Stimulated activated CD4-positive, alpha-beta T cell treated with anti-CD3 and anti-CD28 coated beads, Interleukin-1b, Interleukin-23, amount 100 ng/mL, for 48 hours (primary cell): Measurements from ENCODE around the gene OR13C5.
"Not testable (repeated sequence)": the region's sequence is repeated elsewhere in the genome, so short reads cannot be mapped to it uniquely, and the experiment has no call there.

Experiments used
- DNase-seq: peaks from one replicate; pipeline ENCODE4 v3.0.0-alpha.2; 2020

Gene OR13C5, protein sequence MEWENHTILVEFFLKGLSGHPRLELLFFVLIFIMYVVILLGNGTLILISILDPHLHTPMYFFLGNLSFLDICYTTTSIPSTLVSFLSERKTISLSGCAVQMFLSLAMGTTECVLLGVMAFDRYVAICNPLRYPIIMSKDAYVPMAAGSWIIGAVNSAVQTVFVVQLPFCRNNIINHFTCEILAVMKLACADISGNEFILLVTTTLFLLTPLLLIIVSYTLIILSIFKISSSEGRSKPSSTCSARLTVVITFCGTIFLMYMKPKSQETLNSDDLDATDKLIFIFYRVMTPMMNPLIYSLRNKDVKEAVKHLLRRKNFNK

GRCh38 chr9:104599313-104599712 is at the start of gene OR13C5:
Gene OR13C5, minus strand, starts transcription at chr9:104599413. Its CDS starts 0 bp downstream, at chr9:104599413.
- not testable (repeated sequence) for DNase-seq

GRCh38 chr9:104635456-104635855 is 36.2 kb upstream of the OR13C5 start:
- no peak for DNase-seq

DNA sequence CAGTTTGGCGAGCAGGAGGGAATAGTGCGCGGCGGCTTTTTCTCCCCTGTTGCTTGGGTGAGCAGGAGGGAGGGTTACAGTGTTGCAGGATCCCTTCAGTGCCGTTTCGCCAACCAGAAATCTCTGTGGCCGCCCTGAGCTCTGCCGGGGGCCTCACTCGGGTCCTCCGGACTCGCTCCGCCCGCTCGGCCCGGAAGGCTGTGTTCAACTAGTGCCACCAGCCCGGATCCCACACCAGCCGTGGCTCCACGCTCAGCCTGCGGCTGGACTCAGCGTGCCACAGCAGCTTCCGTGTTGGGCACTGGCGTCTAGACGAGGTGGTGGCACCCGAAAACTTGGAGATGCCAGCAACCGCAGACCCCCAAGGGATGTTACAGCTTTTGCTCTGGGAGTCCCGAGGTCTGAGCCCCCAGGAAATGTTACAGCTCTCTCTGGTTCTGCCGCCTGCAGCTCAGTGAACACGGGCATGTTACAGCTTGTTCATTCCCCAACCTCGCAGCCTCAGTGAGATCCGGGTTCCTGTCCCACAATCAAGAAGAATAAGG is 34.8 kb upstream of the OR13C5 start:
- no peak for DNase-seq

DNA sequence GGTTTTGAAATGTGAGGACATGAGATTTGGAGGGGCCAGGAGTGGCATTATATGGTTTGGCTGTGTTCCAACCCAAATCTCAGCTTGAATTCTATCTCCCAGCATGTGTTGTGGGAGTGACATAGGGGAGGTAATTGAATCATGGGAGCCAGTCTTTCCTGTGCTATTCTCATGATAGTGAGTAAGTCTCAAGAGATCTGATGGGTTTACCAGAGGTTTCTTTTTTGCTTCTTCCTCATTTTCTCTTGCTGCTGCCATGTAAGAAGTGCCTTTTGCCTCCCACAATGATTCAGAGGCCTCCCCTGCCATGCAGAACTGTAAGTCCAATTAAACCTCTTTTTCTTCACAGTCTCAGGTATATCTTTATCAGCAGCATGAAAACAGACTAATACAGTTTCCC is 26.8 kb upstream of the OR13C5 start:
- DNase-seq: not testable (repeated sequence)

DNA sequence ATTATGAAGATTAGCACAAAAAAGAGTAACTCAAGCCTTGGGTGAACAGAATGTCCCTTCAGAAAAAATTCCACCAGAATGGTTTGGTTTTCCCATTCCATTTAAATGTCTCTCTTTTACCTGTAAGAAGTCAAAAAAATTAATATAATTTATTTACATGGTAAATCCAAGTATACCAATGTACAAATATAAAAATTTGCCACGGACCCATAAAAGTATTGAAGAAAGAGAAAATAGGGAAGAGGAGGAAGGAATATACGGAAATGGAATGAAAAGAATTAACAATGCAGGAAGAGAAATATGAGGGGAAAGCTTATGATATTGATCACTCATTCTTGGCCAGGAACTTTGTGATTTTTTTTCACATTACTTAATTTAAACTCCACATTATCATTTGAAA is 18.9 kb upstream of the OR13C5 start, which contains the start of gene OR13C9:
Gene OR13C9, minus strand, starts transcription at position 101 of the 400 bp plus-strand sequence. Its CDS starts 0 bp downstream, at position 101.
- DNase-seq: no peak

GRCh38 chr9:104617418-104617817 is 18.2 kb upstream of the OR13C5 start:
- DNase-seq: no peak

DNA sequence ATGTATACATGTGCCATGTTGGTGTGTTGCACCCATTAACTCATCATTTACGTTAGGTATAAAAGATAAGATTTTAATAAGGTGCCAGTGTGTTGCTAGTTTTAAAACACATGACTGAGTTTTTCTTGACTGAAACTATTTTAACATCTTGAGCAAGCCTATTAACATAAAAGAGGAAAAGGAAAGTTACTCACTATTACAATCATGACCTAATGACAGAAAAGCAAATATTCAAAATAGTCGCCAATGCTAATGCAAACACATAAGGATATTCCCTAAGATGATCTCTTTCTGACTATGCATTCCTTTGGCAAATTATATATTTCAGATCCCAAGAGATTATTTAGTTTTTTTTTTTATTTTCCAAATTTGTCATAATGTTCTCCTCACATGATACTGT is 12.0 kb upstream of the OR13C5 start:
- no peak for DNase-seq

- no peak for DNase-seq
These were observed 9.1 kb upstream of the OR13C5 start for GRCh38 chr9:104608336-104608735.

DNA sequence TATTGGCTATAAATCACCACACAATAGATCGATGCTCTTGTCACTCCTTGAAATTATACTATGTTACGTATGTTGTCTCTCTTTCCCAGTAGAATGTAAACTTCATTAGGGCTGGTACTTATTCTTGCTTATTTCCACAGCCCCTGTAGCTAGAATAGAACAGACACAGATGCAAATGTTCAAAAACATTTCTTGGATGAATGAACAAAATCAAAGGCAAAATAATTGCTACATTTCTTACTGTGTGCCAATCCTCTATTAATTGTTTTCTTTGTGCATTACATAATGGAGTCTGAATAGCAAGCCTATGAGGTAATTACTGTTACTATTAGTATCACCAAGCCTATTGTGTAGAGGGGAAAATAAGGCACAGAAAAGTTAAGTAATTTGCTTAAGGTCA is 6.9 kb upstream of the OR13C5 start:
- no peak for DNase-seq

DNA sequence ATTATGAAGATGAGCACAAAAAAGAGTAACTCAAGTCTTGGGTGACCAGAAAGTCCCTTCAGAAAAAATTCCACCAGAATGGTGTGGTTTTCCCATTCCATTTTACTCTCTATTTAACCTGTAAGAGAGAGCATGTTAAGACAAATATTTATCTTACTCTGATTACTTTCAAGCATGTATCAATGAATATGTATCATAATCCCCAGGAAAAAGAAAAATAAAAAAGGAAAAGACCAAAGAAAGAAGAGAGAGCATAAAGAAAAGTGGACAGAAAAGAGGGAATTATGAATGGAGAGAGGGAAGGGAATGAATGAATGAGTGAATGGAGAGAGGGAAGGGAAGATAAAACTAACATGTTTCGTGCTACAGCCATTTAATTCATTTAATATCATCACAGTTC is 6.3 kb upstream of the OR13C5 start, which contains the start of gene OR13C2:
Gene OR13C2, minus strand, starts transcription at position 101 of the 400 bp plus-strand sequence. Its CDS starts 0 bp downstream, at position 101.
- DNase-seq: not testable (repeated sequence)

GRCh38 chr9:104604801-104605200 is 5.6 kb upstream of the OR13C5 start:
- DNase-seq: no peak

GRCh38 chr9:104598749-104599148 is 464 bp downstream of the OR13C5 start:
- DNase-seq: not testable (repeated sequence)

DNA sequence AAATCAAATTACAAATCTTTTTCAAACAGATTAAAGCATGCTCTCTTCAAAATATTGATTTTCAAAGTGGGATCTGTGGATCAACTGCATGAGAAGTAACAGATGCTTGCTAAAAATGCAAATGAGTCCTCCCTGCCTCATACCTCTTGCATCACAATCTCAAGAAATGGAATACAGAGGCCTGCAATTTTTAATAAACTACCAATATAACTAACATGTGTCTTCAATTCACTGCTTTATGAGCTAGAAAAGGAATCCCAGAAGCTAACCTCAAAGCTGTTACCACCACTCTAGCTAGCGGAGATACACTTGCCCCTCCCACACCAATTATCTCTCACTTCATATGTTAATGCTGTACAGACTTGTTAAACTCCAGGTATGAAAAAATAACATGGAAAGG is 9.6 kb downstream of the OR13C5 start:
- DNase-seq: no peak

GRCh38 chr9:104586496-104587180 is 12.6 kb downstream of the OR13C5 start:
- DNase-seq: no peak

- no peak for DNase-seq
These were observed 18.7 kb downstream of the OR13C5 start for GRCh38 chr9:104580562-104580961.

DNA sequence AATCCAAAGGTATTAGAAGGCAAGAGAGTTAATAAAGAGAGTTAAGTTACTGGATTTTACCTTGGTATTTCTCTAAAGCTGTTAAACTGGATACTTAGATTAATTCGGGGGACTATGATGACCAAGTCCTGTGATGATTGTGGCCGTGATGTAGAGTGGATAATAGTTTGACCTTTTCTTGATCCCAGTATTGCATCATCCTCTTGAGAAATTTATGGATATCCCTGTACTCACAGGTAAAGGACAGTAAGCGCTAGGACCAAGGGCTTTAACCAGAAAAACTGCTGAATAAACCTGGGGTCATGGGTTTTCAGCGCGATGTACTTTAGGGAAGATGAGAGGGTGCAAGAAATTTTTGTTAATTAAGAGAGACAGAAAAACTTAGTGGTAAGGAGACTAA is 21.9 kb downstream of the OR13C5 start:
- no peak for DNase-seq

DNA sequence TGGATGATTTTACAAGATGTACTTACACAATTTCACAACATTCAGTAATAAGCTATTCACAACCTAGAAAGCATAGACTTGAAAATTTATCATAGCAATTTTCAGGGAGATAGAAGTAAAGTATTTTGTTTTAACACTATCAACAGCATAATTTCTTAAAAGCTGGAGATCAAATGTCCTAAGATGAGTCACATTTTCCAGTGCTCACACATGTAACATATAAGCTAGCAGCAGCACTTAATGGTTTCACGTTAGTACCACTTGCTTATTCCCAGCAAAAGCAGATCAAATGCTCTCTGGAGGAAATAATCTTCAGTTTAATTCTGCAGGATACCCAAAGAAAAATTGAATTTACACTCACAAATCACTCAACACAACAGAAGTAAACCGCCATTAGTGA is 23.8 kb downstream of the OR13C5 start:
- no peak for DNase-seq

DNA sequence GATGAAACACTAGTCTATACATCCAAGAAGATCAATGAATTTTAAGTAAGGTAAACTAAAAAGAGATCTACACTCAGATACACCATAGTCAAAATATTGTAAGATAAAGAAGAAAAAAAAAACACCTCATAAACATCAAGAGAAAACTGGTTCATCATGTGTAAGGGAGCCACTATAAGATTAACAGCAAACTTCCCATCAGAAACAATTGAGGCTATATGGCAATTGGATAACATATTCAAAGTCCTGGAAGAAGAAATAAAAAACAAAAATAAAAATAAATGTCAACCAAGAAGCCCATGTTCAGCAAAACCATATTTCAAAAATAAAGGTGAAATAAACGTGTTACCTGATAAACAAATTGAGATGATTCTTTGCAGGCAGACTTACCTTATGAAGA is 26.6 kb downstream of the OR13C5 start:
- no peak for DNase-seq

DNA sequence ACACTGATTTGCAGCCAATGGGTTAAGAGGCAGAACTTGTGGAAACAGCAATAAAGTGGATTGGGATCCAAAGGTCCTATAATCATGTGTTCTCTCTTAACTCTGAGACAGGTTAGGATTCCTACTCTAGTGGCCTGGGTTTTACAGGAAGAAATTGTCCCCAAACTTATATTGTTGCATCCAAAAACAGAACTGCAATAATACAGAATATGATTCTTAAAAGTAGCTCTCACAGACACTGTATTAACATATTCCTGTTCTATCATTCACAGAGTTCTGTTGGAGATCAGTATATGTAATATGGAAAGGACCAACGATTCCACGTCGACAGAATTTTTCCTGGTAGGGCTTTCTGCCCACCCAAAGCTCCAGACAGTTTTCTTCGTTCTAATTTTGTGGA is 30.3 kb downstream of the OR13C5 start, which contains the start of gene OR13C8:
Gene OR13C8, plus strand, starts transcription at position 301 of the 400 bp plus-strand sequence. Its CDS starts 0 bp downstream, at position 301.
- no peak for DNase-seq

GRCh38 chr9:104564358-104564757 is 34.9 kb downstream of the OR13C5 start:
- no peak for DNase-seq

- no peak for DNase-seq
These were observed 42.2 kb downstream of the OR13C5 start for GRCh38 chr9:104556830-104557634.

DNA sequence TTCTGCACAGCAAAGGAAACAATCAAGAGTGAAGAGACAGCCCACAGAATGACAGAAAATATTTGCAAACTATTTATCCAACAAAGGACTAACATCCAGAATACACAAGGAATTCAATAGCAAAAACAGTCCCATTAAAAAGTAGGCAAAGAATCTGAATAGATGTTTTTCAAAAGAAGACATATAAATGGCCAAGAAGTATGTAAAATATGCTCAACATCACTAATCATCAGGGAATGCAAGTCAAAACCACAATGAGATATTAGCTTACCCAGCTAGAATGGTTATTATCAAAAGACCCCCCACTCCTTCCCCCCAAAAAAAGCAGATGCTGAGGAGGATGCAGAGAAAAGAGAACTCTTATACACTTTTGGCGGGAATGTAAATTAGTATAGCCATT is 43.7 kb downstream of the OR13C5 start:
- DNase-seq: no peak

DNA sequence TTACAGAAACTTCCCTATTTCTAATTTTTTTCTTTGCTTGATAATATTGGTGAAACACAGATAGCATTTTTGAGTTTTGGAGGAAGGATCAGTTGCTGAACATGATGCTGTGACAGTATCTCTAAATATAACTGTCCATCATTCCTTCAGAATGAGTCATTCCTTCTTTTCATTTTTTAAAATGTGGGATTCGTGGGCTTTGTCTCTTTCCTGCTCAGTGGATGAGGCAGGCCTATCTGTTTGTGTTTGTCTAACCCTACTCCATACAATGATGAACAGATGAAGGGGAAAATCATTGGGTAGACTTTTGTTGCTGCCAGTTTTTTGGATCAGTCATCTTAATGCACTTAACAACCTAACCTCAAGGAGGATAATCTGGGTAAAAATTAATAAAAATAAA is 46.0 kb downstream of the OR13C5 start:
- DNase-seq: no peak
